Measurements from ENCODE around the gene WFS1. TPM values are rescaled to one million over a fixed set of nuclear protein-coding genes. Genes with fewer than 3 reads are reported as not detected.

The WFS1 gene
- total and polyA plus RNA-seq, 2 of the 13 experiments (the other 11 are each of a cell fraction or from before 2014, with no cell fraction given) = 39.1 to 42.2 TPM

GRCh38 chr4:6269616-6270511 lies at the start of gene WFS1 (continued):
- TF ChIP-seq TAF1 (CRISPR knock-in tag; IDR thresholded peaks at IDR 0.05) = peak; percentile 93

GRCh38 chr4:6221301-6221850 lies 48.3 kb upstream of the WFS1 start:
- FAIRE-seq = no peak
- no TSS peak for BruUV-seq (replicated peaks)

More at GRCh38 chr4:6221301-6221850, 48.3 kb upstream of the WFS1 start:
- CTCF ChIA-PET (ENCODE audit: low intra/inter-chr PET ratio, low total read pairs) = no interaction called here
- H4K20me1 ChIP-seq (ENCODE audit: insufficient read depth, low read length) = no peaks in the 10 kb centered on the region
- TF ChIP-seq SP2 (CRISPR knock-in tag; IDR thresholded peaks at IDR 0.05) (no peak), FOSL2 (CRISPR knock-in tag; IDR thresholded peaks at IDR 0.05) (no peak), SALL2 (CRISPR knock-in tag; IDR thresholded peaks at IDR 0.05) (no peak), ZNF292 (CRISPR knock-in tag; IDR thresholded peaks at IDR 0.05; ENCODE audit: borderline replicate concordance, low read depth) (no peak), ZFYVE20 (CRISPR knock-in tag; IDR thresholded peaks at IDR 0.05; ENCODE audit: borderline replicate concordance, low read depth) (no peak), ZNF253 (CRISPR knock-in tag; IDR thresholded peaks at IDR 0.05; ENCODE audit: borderline replicate concordance) (no peak), PHF8 (CRISPR knock-in tag; IDR thresholded peaks at IDR 0.05) (no peak), ZNF704 (CRISPR knock-in tag; IDR thresholded peaks at IDR 0.05; ENCODE audit: borderline replicate concordance) (no peak), ZNF563 (CRISPR knock-in tag; IDR thresholded peaks at IDR 0.05) (no peak), ZNF83 (CRISPR knock-in tag; IDR thresholded peaks at IDR 0.05; ENCODE audit: borderline replicate concordance) (no peak), ZNF264 (CRISPR knock-in tag; IDR thresholded peaks at IDR 0.05) (no peak), CBFB (CRISPR knock-in tag; IDR thresholded peaks at IDR 0.05) (no peak), ZNF451 (CRISPR knock-in tag; IDR thresholded peaks at IDR 0.05) (no peak), HINFP (CRISPR knock-in tag; IDR thresholded peaks at IDR 0.05; ENCODE audit: low read depth) (no peak), HES4 (CRISPR knock-in tag; IDR thresholded peaks at IDR 0.05; ENCODE audit: borderline replicate concordance) (no peak), RCOR2 (CRISPR knock-in tag; IDR thresholded peaks at IDR 0.05) (no peak), ZNF441 (CRISPR knock-in tag; IDR thresholded peaks at IDR 0.05; ENCODE audit: borderline replicate concordance) (no peak), ZNF775 (CRISPR knock-in tag; IDR thresholded peaks at IDR 0.05; ENCODE audit: borderline replicate concordance) (no peak), NR2F1 (CRISPR knock-in tag; IDR thresholded peaks at IDR 0.05) (no peak)
- intact Hi-C loops (cut with micrococcal nuclease; ENCODE audit: unreplicated experiment) (no loop called here), in situ Hi-C loops (cut with HindIII; ENCODE audit: extremely low pct_ligation_motif_present, low pct_unique_long_range_greater_than_20kb) (no loop called here)
- H3K4me3 ChIP-seq (replicated peaks in 1 of 3; ENCODE audit: insufficient read depth in 1 of 3, low read depth in 2 of 3, low read length in 3 of 3) = no peak overlapping the region
- H3K79me2 ChIP-seq (ENCODE audit: insufficient read depth, low read length) = no peaks in the 10 kb centered on the region
- POLR2A ChIA-PET = no interaction called here
- H2AFZ ChIP-seq (ENCODE audit: low read length) = no peak overlapping the region
- H3K9ac ChIP-seq (ENCODE audit: insufficient read depth, low read depth, low read length) = no peak overlapping the region
- H3K9me3 ChIP-seq (ENCODE audit: low read length) = no peaks in the 10 kb centered on the region
- 0 out of 5 replicates have a peak, but pooled peaks cover 0 to 3% of the 10 kb centered on the region in 2 experiments for H3K27me3 ChIP-seq (ENCODE audit: control insufficient read depth in 1 of 2, insufficient read depth in 2 of 2, low read length in 2 of 2)
- ATAC-seq = no peak
- 40% methylated on average over 15 of the region's 16 CpGs for WGBS (ENCODE audit: low lambda C conversion rate)
- H3K27ac ChIP-seq (ENCODE audit: extremely low read length, insufficient read depth, low read length) = no peak overlapping the region
- no peak overlapping the region for H3K4me2 ChIP-seq (ENCODE audit: low read depth, low read length)
- H3K4me1 ChIP-seq (ENCODE audit: insufficient read depth, low read length) = no peaks in the 10 kb centered on the region
- no peak for DNase-seq (ENCODE audit: low spot score)
- no peaks in the 10 kb centered on the region for H3K36me3 ChIP-seq (replicated peaks in 1 of 2; ENCODE audit: control insufficient read depth in 1 of 2, insufficient read depth in 2 of 2, low read length in 2 of 2)
